HepG2 (cell line): ENCODE results near the gene TLL2. TPM values are rescaled to one million over a fixed set of nuclear protein-coding genes. Genes with fewer than 3 reads are reported as not detected.
A peak's percentile ranks its signal among the peaks of the same experiment; 100 is the strongest.

Experiments used
- CCAR2 ChIP-seq: fragments of 200-400 bp; formaldehyde crosslinking; optimal IDR thresholded peaks from 2 replicates; pipeline ENCODE3; 2018; ENCODE audit warnings: low read depth, mild to moderate bottlenecking, low read length, moderate library complexity
- DR1 ChIP-seq: sonication (generic); formaldehyde crosslinking; IDR thresholded peaks from 2 replicates; pipeline ENCODE4 v1.8.0; 2021; ENCODE audit warnings: mild to moderate bottlenecking, missing genetic modification reagents, inconsistent platforms
- FOXC1 ChIP-seq: sonication (generic); formaldehyde crosslinking; IDR thresholded peaks from 2 replicates; pipeline ENCODE4 v1.8.0; 2022; ENCODE audit warnings: mild to moderate bottlenecking, missing genetic modification reagents, borderline replicate concordance
- HNRNPL ChIP-seq: fragments of 200-400 bp; formaldehyde crosslinking; IDR thresholded peaks from 2 replicates; pipeline ENCODE4 v1.6.1; 2017; ENCODE audit warnings: mild to moderate bottlenecking, low read depth, low read length
- KDM4B ChIP-seq: sonication (generic); formaldehyde crosslinking; IDR thresholded peaks from 2 replicates; pipeline ENCODE4 v1.4.0; 2020; ENCODE audit warnings: missing genetic modification reagents
- MAZ ChIP-seq, 2 experiments: sonication (generic) in 1 of 2; formaldehyde crosslinking in 1 of 2; IDR thresholded peaks; 2 replicates each; pipeline versions ENCODE4 v1.5.0 to v1.6.1; 2012 to 2020; ENCODE audit warnings: low read depth in 2 of 2, mild to moderate bottlenecking in 2 of 2, borderline replicate concordance in 1 of 2, improper control_type of control experiment in 1 of 2, low read length in 1 of 2, missing genetic modification reagents in 1 of 2, moderate library complexity in 1 of 2
- SALL1 ChIP-seq: sonication (generic); formaldehyde crosslinking; IDR thresholded peaks from 2 replicates; pipeline ENCODE4 v1.8.0; 2022; ENCODE audit warnings: mild to moderate bottlenecking, missing genetic modification reagents
- TCF7 ChIP-seq: sonication (generic); IDR thresholded peaks from 2 replicates; pipeline ENCODE4 v1.6.1; 2016; ENCODE audit warnings: antibody characterized with exemption, low read depth
- TEAD3 ChIP-seq: optimal IDR thresholded peaks from 2 replicates; pipeline ENCODE3; 2016; ENCODE audit warnings: borderline replicate concordance
- ZBTB8A ChIP-seq: sonication (generic); formaldehyde crosslinking; IDR thresholded peaks from 2 replicates; pipeline ENCODE4 v1.4.0; 2020; ENCODE audit warnings: mild to moderate bottlenecking, low read depth, missing genetic modification reagents, borderline replicate concordance
- ZMYM4 ChIP-seq: sonication (generic); formaldehyde crosslinking; IDR thresholded peaks from 2 replicates; pipeline ENCODE4 v1.8.1; 2023; ENCODE audit warnings: mild to moderate bottlenecking, missing genetic modification reagents
- ZNF564 ChIP-seq: sonication (generic); formaldehyde crosslinking; IDR thresholded peaks from 2 replicates; pipeline ENCODE4 v1.8.1; 2023; ENCODE audit warnings: mild to moderate bottlenecking, missing genetic modification reagents
- polyA plus RNA-seq, 8 experiments: library from polyadenylated mRNA; depleted of rRNA in 3 of 8; stranded (reverse) in 7 of 8; unstranded in 1 of 8; fragments of >200 nt; fragmentation: Illumina TruSeq in 4 of 8; extraction: Trizol in 4 of 8; gene quantifications; 2 replicates each; pipeline versions ENCODE4 v1.2.1 to v1.2.3, GENCODE V29; 2011 to 2016; ENCODE audit warnings: low read depth in 4 of 8, missing spikeins in 1 of 8, mixed read lengths in 1 of 8; ENCODE audit not compliant: insufficient read depth in 1 of 8
- total RNA-seq, 5 experiments: library from RNA; depleted of rRNA; stranded (reverse); fragments of >200 nt; fragmentation: Illumina TruSeq; extraction: Trizol; gene quantifications; 2 replicates each; pipeline ENCODE4 v1.2.3, GENCODE V29; 2016; ENCODE audit warnings: low read depth in 1 of 5
- TF ChIP-seq, protein P1 (sequence below): sonication (generic); formaldehyde crosslinking; IDR thresholded peaks from 2 replicates; pipeline ENCODE4 v1.5.1; 2020; ENCODE audit warnings: mild to moderate bottlenecking, missing genetic modification reagents, moderate library complexity
- TF ChIP-seq, protein P2 (sequence below): sonication (generic); formaldehyde crosslinking; IDR thresholded peaks from 2 replicates; pipeline ENCODE4 v1.8.1; 2023; ENCODE audit warnings: missing genetic modification reagents, inconsistent platforms, borderline replicate concordance
- TF ChIP-seq, protein P3 (sequence below): sonication (generic); formaldehyde crosslinking; IDR thresholded peaks from 2 replicates; pipeline ENCODE4 v1.4.0; 2020; ENCODE audit warnings: missing genetic modification reagents, low read depth, mild to moderate bottlenecking, borderline replicate concordance
- TF ChIP-seq, protein P4 (sequence below): sonication (generic); formaldehyde crosslinking; IDR thresholded peaks from 2 replicates; pipeline ENCODE4 v1.9.0; 2021; ENCODE audit warnings: missing genetic modification reagents, borderline replicate concordance
- TF ChIP-seq, protein P5 (sequence below): sonication (generic); formaldehyde crosslinking; IDR thresholded peaks from 2 replicates; pipeline ENCODE4 v1.5.0; 2020; ENCODE audit warnings: missing genetic modification reagents
- TF ChIP-seq, protein P6 (sequence below): sonication (generic); formaldehyde crosslinking; IDR thresholded peaks from 2 replicates; pipeline ENCODE4 v1.5.0; 2020; ENCODE audit warnings: mild to moderate bottlenecking, missing genetic modification reagents

TLL2 gene
- total and polyA plus RNA-seq, 2 of the 13 experiments (the other 11 are each of a cell fraction or from before 2014, with no cell fraction given) = 0.09 TPM; not detected in 1

DNA sequence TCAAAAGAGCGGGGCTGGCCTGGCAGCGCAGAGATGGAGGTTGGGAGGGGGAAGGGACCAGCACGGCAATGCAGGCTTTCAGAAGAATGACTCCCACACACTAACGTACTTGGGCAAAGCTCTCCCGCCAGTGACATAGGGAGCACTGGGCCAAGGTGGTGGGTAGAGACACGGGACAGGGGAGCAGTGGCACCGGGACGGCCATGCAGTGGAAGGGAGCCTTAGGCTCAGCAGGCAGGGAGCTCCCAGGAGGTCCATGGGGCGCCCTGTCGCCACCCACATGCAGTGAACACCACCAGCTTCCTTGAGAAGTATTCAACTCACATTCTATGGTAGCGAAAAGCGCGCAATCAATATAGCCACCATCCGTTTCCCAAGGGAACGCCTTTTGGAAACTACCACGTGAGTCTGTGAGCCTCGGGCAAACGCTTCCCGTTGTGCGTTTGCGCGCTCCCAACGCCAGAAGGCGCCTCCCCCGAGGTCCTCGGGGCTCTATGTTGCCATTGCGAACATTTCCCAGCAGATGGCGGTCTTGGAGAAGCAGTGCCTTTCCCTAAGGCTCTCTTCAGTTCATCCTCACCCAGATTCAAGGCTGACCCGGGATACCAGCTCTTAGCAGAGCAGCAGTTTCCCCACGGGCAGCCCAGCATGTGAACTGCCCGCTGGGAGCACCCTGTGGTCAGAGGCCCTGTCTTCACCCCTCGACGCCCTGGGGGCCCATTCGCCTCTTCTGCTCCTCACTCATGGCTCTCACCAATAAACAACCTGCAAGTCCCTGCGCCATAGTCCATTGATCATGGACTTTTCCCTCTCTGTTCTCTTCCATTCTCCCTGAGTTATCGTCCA, 138.5 kb downstream of the TLL2 start (continued):
- TF ChIP-seq MAZ (IDR thresholded peaks at IDR 0.05; ENCODE audit: borderline replicate concordance, low read depth, low read length) (no peak), MAZ (CRISPR knock-in tag; IDR thresholded peaks at IDR 0.05; ENCODE audit: low read depth) (peak; percentile 26; the same call in 1 of the 2 replicates), ZMYM4 (CRISPR knock-in tag) (peak; percentile 75; the same call in 1 of the 2 replicates), KDM4B (CRISPR knock-in tag) (no peak), DR1 (no peak), SALL1 (CRISPR knock-in tag) (peak; percentile 67; the same call in 1 of the 2 replicates), TCF7 (no peak), TEAD3 (peak; percentile 77), ZNF564 (no peak), HNRNPL (no peak), ZBTB8A (CRISPR knock-in tag) (no peak), CCAR2 (no peak), FOXC1 (CRISPR knock-in tag) (no peak; the same call in 1 of the 2 replicates)
- TF ChIP-seq, protein P1, sequence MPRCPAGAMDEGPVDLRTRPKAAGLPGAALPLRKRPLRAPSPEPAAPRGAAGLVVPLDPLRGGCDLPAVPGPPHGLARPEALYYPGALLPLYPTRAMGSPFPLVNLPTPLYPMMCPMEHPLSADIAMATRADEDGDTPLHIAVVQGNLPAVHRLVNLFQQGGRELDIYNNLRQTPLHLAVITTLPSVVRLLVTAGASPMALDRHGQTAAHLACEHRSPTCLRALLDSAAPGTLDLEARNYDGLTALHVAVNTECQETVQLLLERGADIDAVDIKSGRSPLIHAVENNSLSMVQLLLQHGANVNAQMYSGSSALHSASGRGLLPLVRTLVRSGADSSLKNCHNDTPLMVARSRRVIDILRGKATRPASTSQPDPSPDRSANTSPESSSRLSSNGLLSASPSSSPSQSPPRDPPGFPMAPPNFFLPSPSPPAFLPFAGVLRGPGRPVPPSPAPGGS (CRISPR knock-in tag) = no peak
- TF ChIP-seq, protein P2, sequence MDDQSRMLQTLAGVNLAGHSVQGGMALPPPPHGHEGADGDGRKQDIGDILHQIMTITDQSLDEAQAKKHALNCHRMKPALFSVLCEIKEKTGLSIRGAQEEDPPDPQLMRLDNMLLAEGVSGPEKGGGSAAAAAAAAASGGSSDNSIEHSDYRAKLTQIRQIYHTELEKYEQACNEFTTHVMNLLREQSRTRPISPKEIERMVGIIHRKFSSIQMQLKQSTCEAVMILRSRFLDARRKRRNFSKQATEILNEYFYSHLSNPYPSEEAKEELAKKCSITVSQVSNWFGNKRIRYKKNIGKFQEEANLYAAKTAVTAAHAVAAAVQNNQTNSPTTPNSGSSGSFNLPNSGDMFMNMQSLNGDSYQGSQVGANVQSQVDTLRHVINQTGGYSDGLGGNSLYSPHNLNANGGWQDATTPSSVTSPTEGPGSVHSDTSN = no peak
- TF ChIP-seq, protein P3, sequence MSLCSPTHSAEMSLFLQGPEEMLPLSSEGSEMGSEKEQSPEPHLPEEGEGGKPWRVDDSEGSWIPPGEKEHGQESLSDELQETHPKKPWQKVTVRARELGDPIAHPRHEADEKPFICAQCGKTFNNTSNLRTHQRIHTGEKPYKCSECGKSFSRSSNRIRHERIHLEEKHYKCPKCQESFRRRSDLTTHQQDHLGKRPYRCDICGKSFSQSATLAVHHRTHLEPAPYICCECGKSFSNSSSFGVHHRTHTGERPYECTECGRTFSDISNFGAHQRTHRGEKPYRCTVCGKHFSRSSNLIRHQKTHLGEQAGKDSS (CRISPR knock-in tag) = peak; percentile 53; the same call in 1 of the 2 replicates
- TF ChIP-seq, protein P4, sequence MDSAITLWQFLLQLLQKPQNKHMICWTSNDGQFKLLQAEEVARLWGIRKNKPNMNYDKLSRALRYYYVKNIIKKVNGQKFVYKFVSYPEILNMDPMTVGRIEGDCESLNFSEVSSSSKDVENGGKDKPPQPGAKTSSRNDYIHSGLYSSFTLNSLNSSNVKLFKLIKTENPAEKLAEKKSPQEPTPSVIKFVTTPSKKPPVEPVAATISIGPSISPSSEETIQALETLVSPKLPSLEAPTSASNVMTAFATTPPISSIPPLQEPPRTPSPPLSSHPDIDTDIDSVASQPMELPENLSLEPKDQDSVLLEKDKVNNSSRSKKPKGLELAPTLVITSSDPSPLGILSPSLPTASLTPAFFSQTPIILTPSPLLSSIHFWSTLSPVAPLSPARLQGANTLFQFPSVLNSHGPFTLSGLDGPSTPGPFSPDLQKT (CRISPR knock-in tag) = no peak
- TF ChIP-seq, protein P5, sequence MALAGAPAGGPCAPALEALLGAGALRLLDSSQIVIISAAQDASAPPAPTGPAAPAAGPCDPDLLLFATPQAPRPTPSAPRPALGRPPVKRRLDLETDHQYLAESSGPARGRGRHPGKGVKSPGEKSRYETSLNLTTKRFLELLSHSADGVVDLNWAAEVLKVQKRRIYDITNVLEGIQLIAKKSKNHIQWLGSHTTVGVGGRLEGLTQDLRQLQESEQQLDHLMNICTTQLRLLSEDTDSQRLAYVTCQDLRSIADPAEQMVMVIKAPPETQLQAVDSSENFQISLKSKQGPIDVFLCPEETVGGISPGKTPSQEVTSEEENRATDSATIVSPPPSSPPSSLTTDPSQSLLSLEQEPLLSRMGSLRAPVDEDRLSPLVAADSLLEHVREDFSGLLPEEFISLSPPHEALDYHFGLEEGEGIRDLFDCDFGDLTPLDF (CRISPR knock-in tag) = no peak
- TF ChIP-seq, protein P6, sequence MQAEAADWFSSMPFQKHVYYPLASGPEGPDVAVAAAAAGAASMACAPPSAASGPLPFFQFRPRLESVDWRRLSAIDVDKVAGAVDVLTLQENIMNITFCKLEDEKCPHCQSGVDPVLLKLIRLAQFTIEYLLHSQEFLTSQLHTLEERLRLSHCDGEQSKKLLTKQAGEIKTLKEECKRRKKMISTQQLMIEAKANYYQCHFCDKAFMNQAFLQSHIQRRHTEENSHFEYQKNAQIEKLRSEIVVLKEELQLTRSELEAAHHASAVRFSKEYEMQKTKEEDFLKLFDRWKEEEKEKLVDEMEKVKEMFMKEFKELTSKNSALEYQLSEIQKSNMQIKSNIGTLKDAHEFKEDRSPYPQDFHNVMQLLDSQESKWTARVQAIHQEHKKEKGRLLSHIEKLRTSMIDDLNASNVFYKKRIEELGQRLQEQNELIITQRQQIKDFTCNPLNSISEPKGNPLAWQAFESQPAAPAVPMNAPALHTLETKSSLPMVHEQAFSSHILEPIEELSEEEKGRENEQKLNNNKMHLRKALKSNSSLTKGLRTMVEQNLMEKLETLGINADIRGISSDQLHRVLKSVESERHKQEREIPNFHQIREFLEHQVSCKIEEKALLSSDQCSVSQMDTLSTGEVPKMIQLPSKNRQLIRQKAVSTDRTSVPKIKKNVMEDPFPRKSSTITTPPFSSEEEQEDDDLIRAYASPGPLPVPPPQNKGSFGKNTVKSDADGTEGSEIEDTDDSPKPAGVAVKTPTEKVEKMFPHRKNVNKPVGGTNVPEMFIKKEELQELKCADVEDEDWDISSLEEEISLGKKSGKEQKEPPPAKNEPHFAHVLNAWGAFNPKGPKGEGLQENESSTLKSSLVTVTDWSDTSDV (CRISPR knock-in tag) = no peak
